Retina (tissue), 1 donor: ENCODE results near the gene DMC1.

Experiments
- DNase-seq: peaks from one replicate; pipeline ENCODE4 v3.0.0-alpha.2; 2016

The DMC1 gene

DNA sequence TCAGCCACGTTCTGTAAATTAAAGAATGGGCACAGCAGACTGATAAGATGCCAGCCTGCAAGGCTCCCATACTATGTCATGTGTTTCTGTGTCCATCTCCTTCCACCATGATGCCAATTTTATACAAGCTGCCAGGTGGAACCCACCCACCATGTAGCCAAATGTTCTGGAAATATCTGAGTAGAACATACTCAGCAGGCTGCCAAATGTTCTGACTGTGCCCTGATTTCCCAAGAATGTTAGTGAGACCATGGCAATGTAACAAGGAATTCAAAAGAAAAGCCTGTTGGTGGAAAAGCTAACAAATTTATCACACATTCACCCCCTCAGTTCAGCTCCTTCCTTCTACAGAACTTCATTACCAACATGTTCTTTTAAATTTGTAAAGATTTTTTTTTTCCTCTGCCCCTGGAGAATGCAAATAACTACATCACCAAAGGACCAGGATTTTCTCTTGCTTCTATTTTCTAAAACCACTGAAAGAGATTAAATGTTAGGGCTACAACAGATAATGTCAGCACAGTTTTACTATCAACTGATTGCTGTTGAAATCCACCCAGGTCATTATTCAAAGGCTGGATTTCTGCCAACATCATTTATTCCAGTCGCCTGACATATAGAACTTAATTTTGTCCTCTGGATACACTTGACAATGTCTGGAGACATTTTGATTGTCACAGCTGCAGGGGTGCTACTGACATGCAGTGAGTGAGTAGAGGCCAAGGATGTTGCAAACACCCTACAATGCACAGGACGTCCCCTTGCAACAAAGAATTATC is 3.1 kb downstream of the DMC1 start:
- no peak for DNase-seq

DNA sequence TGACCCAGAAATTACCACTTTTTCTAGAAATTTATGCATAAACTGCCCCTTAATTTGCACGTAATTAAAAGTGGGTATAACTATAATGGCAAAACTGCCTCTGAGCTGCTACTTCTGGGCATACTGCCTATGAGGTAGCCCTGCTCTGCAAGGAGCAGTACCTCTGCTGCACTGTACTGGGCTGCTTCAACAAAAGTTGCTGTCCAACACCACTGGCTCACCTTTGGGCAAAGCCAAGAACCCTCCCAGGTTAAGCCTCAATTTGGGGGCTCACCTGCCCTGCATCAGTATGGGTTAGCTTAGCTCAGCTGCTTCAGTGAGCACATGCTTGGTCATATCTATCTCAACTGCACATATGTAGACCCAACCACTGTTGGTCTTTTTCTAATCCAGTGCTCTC is 4.5 kb downstream of the DMC1 start:
- DNase-seq, result no peak

DNA sequence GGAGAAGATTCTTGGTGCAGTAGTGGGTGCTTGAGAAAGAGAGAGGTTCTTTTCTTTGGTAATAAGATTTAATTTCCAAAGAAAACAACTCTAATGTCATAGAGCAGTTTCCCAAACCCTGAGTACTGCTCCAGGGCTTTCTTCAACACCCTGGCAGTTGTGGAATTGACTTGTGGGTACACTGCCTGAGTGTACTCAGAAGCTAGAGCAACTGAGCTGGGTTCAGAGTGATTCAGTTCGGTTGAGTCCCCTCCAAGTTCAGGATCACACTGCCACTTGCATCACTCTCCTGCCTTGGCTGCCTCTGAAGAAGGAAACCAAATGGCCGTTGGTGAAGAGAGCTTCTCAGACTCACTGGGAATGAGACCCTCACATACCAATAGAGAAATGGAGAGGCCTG is 5.3 kb downstream of the DMC1 start:
- no peak for DNase-seq

DNA sequence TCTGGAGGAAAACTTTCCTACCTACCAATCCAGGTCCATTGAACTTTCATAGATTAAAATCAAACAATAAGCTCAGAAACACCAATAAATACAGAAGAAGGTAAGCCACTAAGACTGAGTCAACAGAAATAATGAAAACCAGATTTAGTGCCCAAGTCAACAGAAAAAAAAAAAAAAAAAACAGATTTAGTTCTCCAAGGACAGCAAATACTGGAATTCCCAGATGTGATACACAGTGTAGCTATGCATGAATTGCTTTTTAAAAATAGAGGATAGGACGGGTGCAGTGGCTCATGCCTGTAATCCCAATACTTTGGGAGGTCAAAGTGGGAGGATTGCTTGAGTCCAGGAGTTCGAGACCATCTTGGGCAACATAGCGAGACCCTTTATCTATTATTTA is 15.7 kb downstream of the DMC1 start:
- DNase-seq, result no peak

DNA sequence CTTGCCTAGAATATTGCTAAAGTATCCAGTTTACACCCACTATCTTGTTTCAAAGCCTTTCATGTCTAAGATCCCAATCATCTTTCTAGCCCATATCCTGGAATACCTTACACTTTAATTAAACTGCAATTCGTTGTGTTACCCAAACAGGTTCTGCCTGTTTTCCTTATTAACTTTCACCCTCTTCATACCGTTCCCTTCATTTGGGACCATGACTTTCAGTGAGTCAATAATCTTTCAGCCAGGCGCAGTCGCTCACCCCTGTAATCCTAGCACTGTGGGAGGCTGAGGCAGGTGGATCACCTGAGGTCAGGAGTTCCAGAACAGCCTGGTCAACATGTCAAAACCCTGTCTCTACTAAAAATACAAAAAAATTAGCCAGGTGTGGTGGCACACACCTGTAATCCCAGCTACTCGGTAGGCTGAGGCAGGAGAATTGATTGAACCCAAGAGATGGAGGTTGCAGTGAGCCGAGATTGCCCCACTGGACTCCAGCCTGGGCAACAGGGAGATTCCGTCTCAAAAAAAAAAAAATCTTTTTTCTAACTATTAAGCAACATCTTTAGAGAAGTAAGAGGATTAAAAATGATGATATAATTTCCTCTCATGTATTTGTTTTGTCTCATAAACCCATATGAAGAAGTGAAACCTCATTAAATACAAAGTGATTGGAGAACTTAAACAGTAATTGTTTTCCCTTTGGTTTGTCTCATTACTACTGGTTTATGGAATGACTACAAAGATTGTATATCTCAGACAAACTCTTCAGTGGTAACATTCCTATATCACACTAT is 20.7 kb downstream of the DMC1 start:
- no peak for DNase-seq

DNA sequence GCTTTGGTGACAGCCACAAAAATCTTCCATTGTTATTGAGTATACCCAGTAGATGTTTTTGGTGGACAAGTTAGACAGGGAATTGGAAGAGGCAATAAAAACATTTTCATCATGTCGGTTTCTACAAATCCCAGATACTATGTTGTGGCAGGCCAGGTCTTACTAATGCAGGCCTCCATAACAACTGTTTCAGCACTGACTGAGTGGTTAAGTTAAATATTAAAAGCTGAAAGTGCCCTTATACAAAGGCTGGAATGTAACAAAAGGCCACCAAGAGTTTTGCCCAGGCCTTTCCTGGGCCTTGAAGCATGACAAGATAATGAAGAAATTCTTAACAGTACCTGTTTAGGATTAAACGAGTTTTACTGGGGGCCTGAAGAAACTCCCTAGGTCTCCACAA is 29.3 kb downstream of the DMC1 start:
- no peak for DNase-seq

DNA sequence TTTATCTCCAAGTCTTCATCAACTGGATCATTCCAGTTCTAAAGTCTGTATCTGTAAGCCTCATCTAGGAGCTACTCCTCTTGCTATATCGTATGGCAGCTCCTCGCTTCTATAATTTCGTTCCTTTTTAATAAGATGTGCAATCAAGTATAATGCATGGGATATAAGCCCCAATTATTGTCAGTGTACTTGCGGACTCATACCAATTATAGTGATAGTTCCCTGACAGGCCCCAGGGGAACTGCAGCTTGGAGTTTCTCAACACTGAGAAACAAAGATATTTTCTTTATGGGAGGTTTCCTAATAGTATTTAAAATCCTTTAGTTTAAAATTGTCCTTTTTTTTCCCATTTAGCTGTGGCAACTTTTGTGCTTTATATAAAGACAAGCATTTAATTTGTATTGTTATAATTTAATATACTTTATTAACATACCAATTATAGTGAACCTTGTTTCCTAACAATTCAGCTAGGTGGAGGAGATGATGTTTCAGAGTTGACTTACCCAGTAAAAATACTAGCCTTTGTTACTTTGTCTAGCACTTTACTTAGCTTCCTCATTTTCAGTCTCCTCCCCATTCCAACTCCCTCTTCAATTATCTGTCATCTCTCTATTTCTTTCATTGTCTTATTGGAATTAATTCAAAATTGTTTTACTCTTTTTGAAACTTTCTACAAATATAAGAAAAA is 38.6 kb downstream of the DMC1 start:
- DNase-seq, result no peak

DNA sequence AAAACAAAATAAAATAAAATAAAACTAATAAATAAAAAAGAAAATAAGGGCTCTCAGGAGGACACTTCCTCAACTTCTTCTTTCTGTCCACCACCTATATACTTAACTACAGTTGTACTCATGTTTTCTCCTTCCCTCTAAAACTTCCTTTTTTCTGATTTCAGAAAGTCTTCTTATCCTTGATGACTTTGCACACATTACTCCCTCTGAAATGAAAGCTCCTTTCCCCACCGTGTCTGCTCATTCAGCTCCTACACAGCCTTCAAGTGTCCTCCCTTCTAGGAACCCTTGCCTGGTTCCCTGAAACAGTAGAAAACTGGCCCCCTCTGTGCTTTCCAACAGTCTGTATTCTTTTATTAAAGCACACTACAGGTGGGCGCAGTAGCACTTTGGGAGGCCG is 45.6 kb downstream of the DMC1 start:
- DNase-seq, result no peak

DNA sequence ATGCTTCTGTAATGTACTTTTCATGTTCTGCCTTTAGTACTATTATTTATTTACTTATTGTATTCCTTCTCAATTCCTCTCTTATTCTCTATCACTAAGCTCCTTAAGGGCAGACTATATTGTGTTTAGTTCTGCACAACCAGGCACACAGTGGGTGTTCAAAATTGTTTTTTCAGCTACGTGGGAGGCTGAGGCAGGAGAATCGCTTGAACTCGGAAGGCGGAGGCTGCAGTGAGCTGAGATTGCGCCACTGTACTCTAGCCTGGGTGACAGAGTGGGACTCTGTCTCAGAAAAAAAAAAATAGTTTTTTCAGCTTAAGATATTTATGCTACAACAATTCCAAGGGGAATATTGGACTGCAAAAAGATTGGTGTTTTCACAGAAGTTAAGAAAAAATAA is 46.5 kb downstream of the DMC1 start:
- no peak for DNase-seq

DNA sequence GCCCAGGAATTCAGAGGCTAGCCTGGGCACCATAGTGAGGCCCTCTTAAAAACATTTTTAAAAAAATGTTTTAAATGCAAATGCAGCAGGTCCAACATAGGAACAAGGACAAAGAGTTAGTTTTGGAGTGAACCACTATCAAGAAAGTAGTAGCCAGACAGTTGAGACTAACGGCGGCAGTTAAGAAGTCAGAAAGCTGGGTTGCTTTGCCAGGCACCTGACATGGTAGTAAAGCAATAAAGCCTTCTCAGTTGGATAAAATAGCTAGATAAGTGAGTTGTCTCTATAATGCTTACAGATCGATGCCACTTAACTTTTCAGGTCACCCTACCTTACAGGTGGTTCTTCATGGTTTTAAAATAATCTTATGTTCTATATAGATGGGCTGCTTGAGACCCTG is 47.0 kb downstream of the DMC1 start:
- no peak for DNase-seq

DNA sequence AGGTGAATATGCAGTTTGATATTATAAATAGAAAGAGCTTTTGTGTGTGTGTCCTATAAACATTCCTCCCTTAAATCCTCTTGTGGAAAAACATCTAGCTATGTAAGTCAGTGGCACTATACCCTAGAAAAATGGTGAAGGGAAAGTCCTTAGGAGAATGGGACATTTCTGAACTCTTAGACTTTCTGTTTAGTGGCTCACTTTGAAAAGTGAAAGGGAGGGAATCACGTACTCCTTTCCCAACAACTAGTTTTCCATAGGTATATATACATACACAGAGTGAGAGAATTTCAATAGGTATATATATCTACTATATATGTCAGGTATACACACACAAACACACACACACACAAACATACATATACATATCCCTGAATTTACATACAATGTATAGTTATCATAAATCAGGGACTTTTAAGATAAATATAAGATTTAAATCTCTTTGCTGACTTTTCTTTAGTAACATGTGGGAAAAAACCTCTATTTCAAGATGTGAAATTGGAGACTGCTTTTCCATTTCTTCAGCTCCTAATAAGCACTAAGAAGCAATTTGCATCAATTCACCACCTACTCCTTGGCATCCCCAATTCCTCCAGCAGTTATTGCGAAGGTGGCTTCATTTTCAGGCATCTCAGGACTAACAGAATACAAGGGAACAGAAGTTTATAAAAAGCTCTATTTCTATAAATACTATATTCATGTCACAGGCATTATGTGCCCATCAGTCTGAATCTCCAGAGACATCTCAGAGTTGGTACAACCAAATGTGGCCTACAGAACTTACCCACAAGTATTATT is 50.3 kb downstream of the DMC1 start:
- no peak for DNase-seq

DNA sequence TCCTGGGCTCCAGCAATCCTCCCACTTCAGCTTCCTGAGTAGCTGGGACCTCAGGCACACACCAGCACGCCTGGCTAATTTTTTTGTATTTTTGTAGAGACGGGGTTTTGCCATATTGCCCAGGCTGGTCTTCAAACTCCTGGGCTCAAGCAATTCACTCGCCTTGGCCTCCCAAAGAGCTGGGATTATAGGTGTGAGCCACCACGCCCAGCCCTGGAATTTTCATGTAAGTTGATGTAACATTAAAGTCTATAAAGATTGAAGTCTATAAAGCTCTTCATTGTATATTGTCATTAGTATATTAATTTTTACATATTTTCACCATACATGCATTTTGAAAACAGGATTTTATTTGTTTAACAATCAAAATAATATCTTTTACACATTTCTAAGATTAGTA is 51.4 kb downstream of the DMC1 start:
- no peak for DNase-seq

DNA sequence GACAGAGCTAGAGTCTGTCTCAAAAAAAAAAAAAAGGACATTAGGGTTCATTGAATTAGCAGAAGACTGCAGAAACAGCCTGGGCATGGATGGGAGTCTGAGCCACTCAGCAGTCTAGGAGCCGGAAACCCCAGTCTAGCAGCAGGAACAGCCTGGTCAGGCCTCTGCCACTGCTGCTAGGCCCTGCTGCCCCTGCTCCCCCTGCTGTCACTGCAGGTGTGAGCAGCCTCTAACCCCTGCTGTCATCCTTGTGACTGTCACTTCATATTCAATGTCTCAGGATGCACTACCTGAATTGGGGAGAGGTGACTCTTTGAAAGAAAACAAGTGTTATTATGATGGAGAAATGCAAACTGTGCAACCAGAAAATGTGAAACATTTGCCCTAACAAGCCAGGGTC is 56.9 kb downstream of the DMC1 start:
- no peak for DNase-seq

DNA sequence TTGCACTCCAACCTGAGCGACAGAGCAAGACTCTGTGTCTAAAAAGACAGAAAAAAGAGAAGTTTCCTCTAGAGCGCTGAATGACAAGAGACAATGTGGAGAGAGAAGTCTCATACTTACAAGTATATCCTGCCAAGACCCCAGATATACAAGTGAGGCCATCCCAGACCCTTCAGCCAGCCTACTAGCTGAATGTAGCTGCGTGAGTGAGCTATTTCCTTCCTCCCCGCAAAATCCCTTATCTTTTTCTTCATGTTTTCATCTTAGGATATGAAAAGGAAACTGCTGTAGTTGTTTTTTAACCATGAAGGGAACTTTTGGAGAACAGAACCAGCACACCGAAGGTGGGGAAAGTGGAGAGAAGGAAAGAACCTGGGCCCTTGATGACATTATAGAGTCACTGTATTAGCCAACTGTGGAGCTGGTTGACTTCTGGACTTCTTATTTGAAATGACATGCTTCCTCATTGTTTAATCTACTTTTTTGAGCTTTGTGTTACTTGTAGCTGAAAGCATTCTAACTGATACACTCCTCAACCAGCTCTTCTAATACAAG is 59.5 kb downstream of the DMC1 start:
- DNase-seq, result no peak

DNA sequence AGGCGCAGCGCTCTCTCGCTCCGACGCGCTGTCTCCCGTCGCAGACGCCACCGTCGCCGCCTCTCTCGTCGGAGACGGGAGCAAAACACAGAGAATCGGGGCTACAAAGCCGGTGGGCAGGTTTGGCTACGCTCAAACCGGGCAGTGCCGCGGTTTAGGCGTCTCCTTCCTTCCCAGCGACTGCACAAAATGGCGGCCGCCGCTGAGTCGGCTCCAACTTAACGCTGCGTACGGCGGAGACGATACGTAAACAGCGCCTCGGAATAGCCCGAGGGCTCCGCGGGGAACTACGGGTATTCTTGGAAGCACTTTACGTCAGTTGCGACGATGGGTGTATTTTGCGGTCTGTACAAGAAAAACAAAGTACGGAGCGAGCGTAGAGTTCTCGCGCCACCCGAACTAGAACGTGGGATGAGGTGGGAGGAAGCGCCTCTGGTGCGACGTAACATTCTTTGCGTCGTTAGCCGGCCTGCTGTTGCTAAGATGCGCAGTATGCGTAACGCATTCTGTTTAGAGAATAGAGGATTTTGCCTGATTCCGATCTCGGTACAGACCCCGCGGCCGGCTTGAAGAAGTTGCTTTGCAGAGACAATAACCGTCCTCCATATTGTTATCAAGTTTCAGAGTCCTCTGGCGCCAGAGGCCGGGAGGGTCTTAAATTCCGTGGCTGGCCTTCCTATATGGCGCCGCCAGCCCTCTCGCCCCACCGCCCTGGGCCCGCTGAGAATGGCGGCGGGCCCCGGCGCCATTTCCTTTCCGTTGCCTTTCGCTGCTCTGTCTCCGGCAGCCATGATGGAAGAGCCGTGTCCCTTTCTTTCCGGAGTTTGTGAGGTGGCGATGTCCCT is 63.6 kb downstream of the DMC1 start, which contains the start of gene DDX17:
Gene DDX17, minus strand, starts transcription at position 194 of the 845 bp plus-strand sequence.
- DNase-seq, result peak; percentile 100

DNA sequence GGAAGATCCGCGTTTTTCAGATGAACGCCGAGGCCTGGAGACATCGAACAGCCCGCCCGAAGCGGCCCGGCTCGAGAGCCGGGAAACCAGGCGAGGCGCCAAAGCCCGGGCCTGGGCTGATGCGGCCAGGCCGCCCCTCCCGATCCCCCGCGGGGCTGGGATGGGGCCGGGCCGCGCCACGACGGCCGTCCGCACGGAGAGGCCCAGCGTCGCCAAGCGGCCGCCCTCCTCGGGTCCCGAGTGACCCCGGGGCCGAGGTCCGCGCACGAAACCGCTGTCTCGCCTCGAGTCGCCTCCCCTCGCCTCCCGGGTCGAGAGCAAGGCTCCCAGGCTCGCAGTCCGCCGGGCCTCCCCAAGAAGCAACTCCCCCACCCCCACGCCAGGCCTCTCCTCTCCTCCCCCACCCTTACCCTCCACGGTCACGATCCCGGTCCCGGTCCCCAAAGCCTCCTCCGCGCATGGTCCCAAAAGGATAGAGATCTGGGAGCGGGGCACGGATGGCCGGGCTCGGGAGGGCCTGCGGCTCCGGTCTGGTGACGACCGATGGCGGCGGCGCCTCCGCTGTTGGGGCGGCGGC is 64.4 kb downstream of the DMC1 start:
- peak; percentile 83 for DNase-seq

DNA sequence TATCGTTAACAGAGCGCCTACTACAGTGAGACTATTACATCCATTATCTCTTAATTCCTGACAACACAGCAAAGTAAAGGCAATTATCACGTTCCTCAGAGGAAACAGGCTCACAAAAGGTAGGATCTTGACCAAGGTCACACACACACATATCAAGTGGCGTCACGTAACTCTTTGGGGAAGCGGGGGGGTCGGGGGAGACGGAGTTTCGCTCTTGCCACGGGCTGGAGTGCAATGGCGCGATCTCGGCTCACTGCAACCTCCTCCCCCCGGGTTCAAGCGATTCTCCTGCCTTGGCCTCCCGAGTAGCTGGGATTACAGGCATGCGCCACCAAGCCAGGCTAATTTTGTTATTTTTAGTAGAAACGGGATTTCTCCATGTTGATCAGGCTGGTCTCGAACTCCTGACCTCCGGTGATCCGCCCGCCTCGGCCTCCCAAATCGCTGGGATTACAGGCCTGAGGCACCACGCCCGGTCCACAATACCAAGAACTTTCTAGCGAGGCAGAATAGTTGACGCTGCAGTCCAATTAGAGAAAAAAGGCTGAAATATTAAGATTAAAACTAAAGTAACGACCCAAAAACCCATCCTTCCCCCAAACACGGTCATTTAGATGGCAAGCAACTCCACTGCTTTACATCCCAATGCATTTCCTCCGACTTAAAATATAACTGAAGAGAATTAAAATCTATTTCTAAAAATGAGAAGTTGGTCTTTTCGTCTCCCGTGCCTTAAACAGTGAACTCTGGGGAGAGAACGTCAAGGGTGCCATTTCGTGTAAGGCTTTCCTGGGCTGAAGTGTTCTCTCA is 65.0 kb downstream of the DMC1 start:
- DNase-seq, result peak; percentile 44

DNA sequence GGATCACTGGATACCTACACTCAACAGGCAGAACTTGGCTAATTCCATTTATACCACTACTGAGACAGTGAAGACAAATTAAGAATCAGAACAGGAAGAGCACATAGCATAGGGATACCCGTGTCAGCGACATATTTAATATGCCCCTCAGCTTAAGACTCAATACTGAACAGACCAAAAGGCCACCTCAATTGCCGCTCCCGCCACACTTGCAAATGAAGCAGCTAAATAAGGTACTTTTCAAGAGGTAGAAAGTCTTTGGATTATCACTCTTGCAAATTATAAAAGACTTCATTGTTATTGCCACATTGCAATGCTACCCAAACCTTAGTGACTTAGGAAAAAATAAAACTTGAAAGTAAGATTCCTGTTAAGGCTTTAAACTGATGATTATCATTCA is 67.0 kb downstream of the DMC1 start:
- DNase-seq, result no peak

DNA sequence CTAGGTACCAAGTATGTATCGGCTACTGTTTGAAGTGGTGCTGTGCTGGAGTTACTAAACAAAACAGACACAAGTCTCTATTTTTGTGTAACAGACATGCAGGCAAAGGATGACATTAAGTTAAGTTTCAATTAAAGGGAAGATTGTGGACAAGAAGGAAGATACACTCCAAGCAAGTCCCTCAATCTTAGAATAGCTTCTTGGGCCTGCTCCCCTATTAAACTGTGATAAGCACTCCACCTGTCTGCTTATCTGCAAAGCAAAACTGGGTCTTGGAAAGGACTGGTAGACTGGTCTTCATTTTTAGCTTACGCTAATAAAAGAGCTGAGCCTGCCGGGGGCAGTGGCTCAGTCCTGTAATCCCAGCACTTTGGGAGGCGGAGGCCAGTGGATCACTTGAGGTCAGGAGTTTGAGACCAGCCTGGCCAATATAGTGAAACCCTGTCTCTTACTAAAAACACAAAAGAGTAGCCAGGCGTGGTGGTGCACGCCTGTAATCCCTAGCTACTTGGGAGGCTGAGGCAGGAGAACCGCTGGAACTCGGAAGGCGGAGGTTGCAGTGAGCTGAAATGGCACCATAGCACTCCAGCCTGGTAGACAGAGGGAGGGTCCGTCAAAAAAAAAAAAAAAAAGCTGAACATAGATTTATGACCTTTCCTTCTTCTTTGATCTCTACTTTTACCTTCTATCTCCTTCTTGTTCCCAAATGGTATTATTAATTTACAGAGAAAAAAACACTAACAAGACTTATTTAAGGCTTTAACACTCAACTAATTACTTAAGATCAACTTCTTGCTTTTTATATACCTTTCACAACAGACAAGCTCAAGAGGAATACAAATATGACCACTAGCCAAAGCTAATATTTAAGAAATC is 67.9 kb downstream of the DMC1 start:
- DNase-seq, result no peak
